Tongue (tissue), 2 donors: Measurements from ENCODE around the gene SLC33A1. TPM values are rescaled to one million over a fixed set of nuclear protein-coding genes. Genes with fewer than 3 reads are reported as not detected.

Source experiments
- DNase-seq: peaks from one replicate; pipeline ENCODE4 v3.0.0-alpha.2; 2015
- total RNA-seq: library from RNA; depleted of rRNA; stranded (reverse); fragments of >200 nt; gene quantifications from one replicate; pipeline ENCODE4 v1.2.3, GENCODE V29; 2014

The SLC33A1 gene
- total RNA-seq, 1 donor from 2014 or later: 30.4 TPM

DNA sequence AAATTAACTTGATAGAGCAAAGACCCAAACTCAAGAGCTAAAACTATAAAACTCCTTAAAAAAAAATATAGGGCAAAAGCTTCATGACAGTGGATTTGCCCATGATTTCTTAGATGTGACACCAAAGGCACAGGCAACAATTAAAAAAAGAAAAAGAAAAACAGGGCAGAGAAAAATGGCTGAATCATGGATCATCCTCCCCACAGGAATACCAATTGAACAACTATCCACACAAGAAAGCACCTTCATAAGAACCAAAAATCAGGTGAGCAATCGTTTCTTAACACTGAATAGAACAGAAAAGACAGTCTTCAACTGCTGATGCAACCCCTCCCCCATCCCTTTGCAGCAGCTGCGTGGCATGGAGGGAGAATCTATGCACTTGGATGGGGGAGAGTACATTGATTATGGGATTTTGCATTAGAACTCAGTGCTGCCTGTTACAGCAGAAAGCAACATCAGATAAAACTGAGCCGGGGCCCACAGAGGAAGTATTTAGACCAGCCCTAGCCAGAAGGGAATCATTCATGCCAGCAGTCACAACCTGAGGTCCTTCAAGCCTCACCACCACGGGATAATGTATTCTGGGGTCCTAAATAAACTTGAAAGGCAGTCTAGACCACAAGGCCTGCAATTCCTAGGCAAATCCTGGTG, 63.8 kb downstream of the SLC33A1 start:
- DNase-seq: no peak

DNA sequence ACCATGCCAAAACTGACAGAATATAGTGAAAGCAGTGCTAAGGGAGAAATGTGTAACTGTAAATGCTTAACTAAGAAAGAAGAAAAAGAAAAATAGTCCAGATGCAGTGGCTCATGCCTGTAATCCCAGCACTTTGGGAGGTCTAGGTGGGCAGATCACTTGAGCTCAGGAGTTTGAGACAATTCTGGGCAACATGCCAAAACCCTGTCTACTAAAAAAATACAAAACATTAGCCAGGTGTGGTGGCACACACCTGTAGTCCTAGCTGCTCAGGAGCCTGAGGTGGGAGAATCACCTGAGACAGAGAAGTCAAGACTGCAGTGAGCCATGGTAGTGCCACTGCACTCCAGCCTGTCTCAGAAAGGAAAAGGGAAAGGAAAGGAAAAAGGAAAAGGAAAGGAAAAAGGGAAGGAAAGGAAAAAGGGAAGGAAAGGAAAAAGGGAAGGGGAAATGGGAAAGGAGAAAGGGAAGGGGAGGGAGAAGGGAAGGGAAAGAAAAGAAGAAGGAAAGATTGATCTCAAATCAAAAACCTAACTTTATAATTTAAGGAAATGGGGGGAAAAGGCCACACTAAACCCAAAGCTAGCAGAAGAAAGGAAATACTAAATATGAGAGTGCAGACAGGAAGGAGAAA, 68.4 kb downstream of the SLC33A1 start:
- DNase-seq: no peak

DNA sequence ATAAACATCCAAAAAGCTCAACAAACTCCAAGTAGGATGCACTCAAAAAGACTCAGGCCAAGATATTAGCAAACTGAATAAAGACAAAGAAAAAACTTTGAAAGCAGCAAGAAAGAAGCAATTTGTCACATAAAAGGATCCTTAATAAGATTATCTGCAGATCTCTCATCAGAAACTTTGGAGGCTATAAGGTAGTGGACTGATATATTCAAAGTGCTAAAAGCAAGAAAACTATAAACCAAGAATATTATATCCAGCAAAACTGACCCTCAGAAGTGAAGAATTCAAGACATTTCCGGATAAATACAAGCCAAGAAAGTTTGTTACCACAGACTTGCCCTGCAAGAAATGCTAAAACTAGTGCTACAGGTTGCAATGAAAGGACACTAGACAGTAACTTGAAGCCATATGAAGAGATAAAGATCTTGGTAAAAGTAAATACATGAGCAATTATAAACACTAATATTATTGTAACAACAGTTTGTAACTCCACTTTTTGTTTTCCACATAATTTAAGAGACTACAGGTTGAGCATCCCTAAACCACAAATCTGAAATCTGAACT, 71.8 kb downstream of the SLC33A1 start:
- no peak for DNase-seq

DNA sequence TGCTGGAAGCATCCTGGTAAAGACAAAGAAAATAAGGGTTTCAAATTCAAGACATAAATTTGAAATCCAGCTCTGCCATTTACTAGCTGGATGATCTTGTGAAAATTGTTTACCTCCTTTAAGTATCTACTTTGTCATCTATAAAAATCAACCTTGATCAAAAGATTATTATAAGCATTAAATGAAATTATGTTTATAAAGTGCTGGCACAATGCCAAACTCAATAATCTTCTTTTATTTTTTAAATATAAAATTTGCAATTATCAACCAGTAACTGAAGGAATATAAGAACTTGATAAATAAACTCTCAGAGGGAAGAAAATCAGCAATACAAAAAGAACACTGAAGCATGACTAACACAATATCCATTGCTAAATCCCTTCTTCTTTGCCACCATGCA, 73.9 kb downstream of the SLC33A1 start:
- no peak for DNase-seq

DNA sequence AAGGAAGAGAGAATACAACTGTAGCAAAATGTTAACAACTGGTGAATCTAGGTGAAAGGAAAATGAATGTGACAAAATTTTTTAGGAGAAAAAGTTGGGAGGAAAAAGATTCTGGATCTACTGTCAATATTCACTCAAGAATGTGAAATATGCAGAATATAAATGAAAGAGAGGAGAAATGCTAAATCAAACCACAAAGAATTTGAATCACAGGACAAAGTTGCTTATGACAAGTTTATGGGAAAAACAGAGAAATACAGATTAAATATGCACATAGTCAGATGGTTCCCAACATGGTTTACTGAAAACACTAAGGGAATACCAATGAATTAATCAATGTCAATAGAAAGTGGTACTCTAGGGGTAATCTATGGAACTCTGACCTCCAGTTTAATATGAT, 75.8 kb downstream of the SLC33A1 start:
- no peak for DNase-seq

DNA sequence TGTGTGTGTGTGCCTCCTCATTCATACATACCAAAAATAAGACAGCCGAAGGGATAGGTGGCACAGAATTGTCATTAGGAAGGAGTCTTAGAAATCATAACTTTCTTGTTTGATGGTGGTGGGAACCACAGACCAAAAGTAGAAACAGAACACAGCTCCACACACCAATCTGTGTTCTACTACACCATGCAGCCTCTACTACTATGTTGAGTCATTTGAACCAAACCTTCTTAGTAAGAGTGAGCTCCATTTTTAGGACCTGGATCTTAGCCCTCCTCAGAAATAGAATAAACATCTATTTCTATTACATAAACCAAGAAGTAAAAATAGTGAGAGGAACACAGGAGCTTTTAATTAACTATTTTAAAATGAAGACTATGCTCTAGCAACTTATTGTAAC, 81.4 kb downstream of the SLC33A1 start:
- no peak for DNase-seq

DNA sequence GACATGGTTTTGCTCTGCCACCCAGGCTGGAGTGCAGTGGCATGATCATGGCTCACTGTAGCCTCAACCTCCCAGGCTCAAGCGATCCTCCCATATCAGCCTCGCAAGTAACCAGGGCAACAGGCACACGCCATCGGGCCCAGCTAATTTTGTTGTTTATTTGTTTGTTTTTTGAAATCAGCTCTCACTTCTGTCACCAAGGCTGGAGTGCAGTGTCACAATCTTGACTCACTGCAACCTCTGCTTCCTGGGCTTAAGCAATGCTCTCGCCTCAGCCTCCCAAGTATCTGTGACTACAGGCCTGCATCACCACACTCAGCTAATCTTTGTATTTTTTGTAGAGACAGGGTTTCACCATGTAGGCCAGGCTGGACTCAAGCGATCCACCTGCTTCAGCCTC, 83.1 kb downstream of the SLC33A1 start:
- DNase-seq: no peak

Other genes starting within 250 kb of the SLC33A1 start
- 3.1 TPM for gene PLCH1, start 109.4 kb downstream of the SLC33A1 start, total RNA-seq
- 9.9 TPM for gene C3orf33, start 48.1 kb downstream of the SLC33A1 start, total RNA-seq
- 35.6 TPM for gene GMPS, start 16.2 kb upstream of the SLC33A1 start, total RNA-seq